Activated T-helper 1 cell treated with anti-CD3 and anti-CD28 coated beads, Interleukin-12 subunit alpha, Interleukin-12 subunit beta, Interleukin-2, Interleukin-4 antibody, amounts not matched to agents 30 ng/mL and 10 ng/mL and 1 ng/mL, durations not matched to agents 14 hours and 24 hours and 36 hours (primary cell): ENCODE data around the gene FASN. TPM values are rescaled to one million over a fixed set of nuclear protein-coding genes. Genes with fewer than 3 reads are reported as not detected.
A peak's percentile ranks its signal among the peaks of the same experiment; 100 is the strongest.

Source experiments
- DNase-seq: peaks from one replicate; pipeline ENCODE4 v3.0.0; 2021; ENCODE audit warnings: low spot score
- H3K27ac Mint-ChIP-seq: one replicate; pipeline ENCODE4 v1.8.0; 2021; ENCODE audit warnings: mild to moderate bottlenecking, mixed read lengths
- H3K27me3 Mint-ChIP-seq: one replicate; pipeline ENCODE4 v1.8.0; 2022; ENCODE audit warnings: mild to moderate bottlenecking, moderate library complexity, mixed read lengths; ENCODE audit not compliant: insufficient read depth
- H3K36me3 Mint-ChIP-seq: one replicate; pipeline ENCODE4 v1.8.0; 2021; ENCODE audit warnings: low read depth, mixed read lengths
- H3K4me1 Mint-ChIP-seq: one replicate; pipeline ENCODE4 v1.8.0; 2021; ENCODE audit warnings: low read depth, mixed read lengths
- H3K4me3 Mint-ChIP-seq: one replicate; pipeline ENCODE4 v1.8.0; 2021; ENCODE audit warnings: mild to moderate bottlenecking, moderate library complexity, mixed read lengths
- H3K9me3 Mint-ChIP-seq: one replicate; pipeline ENCODE4 v1.8.0; 2021; ENCODE audit warnings: mixed read lengths
- intact Hi-C: fragments of 100-400 bp; cut with micrococcal nuclease; formaldehyde crosslinking; loops from one replicate; pipeline ENCODE4 v1.15.1; 2024
- total RNA-seq: library from RNA; stranded (reverse); gene quantifications from 2 replicates; pipeline ENCODE4 v1.2.3, GENCODE V29; 2022

FASN gene
- total RNA-seq, 1 donor from 2014 or later, result 421 TPM

DNA sequence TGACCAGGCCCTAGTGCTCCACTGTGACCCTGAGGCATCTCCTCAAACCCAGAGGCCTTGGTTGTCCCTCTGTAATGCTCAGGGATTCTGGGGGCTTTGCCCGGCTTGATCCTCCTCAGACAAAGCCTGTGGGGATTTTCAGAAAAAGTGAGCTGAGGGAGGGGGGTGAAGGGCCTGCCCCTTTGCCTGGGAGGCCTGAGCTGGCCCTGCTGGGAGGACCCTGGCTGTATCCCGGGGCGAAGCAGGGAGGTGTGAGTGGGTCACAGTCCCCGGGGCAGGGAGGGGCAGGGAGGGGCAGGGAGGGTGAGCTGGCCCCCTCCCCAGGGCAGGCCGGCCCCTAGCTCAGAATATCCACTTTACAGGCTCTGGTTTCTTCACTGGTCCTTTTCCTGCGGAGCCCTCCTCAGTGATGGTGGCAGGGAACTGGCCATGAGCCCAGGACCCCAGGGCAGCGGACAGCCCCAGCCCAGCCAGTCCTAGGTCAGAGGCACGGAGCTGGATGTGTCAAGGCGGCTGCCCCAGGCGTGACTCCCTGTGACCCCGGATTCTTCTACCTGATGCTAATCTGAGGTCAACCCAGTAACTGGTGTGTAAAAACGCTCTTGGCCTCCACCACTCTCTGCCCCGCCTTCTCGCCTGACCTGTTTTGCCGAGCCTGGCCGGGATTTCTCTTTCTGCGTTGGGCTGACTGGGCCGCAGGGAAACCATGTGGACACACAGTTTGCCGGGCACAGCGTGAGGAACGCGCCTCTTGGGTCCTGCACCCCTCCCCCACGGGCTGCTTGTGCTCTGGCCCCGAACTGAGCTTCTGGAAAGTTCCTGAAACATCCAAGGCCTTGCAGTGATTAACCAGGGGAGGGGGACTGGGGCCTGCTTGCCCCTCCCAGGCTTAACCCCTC is 5.8 kb upstream of the FASN start:
- Mint-ChIP-seq H3K4me3 (peak overlapping the region; percentile 11), H3K9me3 (no peaks in the 10 kb centered on the region), H3K27ac (no peak overlapping the region), H3K36me3 (peaks cover 4% of the 10 kb centered on the region), H3K4me1 (peaks cover 11% of the 10 kb centered on the region), H3K27me3 (no peaks in the 10 kb centered on the region)
- intact Hi-C loops, result no loop called here
- no peak for DNase-seq

DNA sequence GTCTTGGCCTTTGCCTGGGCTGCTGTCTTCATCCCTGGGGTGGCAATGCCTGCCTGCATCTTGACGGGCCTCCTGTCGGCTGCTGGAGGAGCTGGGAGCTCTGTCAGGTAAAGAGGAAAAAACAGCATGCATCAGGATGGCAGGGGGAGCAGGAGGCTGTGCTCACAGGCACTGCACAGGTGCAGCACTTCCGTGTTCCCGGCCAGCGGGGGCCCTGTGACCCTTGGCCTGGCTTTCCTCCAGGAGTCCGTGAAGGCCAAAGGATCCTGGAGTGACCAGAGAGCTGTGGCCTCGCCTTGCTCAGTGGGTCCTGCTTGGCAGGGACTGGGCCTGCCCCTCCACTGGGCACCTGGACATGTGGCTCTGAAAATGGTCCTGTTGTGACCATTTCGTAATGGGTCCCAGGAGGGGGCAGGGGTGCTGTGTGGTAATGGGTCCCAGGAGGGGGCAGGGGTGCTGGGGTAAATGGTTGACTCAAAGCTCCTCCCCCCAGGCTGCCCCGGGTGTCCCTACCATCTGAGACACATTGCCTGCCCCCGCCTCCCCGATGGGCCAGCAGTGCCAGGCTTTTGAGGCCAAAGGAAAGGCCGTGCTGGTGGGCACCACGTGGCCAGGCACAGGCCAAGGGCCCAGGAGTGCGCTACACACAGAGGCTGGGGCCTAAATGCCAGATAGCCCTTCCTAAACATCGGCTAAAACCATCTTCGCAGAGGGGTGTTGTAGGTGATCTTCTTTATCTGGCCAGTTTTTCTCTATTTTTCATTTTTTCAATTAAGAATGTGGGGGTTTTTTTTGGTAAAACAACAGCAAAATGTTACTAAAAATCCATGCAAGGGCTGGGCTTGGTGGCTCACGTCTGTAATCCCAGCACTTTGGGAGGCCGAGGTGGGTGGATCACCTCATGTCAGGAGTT is 4.0 kb upstream of the FASN start:
- peak overlapping the region; percentile 44 for H3K27ac Mint-ChIP-seq
- intact Hi-C loops, result no loop called here
- H3K4me3 Mint-ChIP-seq, result no peak overlapping the region
- peaks cover 11% of the 10 kb centered on the region for H3K4me1 Mint-ChIP-seq
- peaks cover 4% of the 10 kb centered on the region for H3K36me3 Mint-ChIP-seq
- DNase-seq, result no peak
- H3K27me3 Mint-ChIP-seq, result no peaks in the 10 kb centered on the region
- H3K9me3 Mint-ChIP-seq, result no peaks in the 10 kb centered on the region

DNA sequence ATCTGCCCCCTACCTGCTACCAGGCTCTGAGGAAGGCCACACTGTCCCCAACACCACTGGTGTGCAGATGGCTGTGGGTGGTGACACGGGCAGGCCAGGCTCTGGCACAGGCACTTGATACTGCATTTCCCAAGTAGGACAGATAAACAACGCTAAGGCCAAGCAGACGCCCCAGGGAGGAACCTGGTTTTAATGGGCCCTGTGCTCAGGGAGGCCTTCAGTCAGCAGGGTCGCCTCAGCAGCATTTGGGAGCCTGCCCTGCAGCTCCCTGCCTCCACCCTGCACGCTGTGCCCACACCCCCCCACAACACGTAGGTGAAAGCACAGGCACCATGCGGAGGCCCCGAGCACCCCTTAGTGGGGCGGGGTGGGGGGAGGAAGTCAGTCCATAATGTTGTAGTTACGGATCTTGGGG is 3.3 kb upstream of the FASN start:
- intact Hi-C loops, result no loop called here
- Mint-ChIP-seq H3K4me1 (peaks cover 5% of the 10 kb centered on the region), H3K4me3 (peak overlapping the region; percentile 47), H3K9me3 (no peaks in the 10 kb centered on the region), H3K36me3 (peaks cover 4% of the 10 kb centered on the region), H3K27ac (peak overlapping the region; percentile 82), H3K27me3 (no peaks in the 10 kb centered on the region)
- no peak for DNase-seq

DNA sequence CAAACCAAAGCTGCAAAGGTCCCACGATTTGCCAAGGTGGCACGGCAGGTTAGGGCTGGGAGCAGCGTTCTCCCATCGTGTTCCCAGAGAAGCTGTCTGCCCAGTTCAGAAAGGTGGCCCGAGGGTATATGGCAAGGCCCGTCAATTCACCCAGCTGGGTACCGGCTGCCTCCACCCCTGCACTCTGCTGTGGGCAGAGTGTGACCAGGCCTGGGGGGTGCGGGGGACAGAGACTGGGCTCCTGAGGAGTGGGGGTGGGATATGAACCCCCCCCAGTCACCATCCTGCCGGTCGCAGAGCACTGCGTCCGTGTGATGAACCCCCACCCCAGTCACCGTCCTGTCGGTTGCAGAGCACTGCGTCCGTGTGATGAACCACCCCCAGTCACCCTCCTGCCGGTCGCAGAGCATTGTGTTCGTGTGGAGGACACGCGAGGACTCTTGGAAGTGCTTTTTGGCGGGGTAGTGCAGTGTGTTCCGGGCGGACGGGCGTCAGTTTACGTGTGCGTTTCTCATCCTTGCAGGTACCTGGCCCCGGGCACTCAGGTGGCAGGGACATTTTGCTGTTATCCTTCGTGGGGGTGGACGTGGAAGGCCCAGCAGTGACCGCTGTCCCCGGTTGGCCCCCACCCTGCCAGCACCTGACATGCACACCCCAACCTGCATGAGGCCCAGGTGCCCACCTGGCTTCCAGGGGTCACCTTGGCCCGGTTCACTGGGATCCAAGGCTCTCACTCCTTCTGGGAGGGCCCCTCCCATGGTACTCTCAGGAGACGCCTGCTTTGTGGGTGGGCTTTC is 2.7 kb upstream of the FASN start:
- H3K36me3 Mint-ChIP-seq, result peaks cover 7% of the 10 kb centered on the region
- H3K4me3 Mint-ChIP-seq, result peak overlapping the region; percentile 86
- no peaks in the 10 kb centered on the region for H3K9me3 Mint-ChIP-seq
- intact Hi-C loops, result no loop called here
- H3K27me3 Mint-ChIP-seq, result no peaks in the 10 kb centered on the region
- no peaks in the 10 kb centered on the region for H3K4me1 Mint-ChIP-seq
- peak overlapping the region; percentile 82 for H3K27ac Mint-ChIP-seq
- no peak for DNase-seq

DNA sequence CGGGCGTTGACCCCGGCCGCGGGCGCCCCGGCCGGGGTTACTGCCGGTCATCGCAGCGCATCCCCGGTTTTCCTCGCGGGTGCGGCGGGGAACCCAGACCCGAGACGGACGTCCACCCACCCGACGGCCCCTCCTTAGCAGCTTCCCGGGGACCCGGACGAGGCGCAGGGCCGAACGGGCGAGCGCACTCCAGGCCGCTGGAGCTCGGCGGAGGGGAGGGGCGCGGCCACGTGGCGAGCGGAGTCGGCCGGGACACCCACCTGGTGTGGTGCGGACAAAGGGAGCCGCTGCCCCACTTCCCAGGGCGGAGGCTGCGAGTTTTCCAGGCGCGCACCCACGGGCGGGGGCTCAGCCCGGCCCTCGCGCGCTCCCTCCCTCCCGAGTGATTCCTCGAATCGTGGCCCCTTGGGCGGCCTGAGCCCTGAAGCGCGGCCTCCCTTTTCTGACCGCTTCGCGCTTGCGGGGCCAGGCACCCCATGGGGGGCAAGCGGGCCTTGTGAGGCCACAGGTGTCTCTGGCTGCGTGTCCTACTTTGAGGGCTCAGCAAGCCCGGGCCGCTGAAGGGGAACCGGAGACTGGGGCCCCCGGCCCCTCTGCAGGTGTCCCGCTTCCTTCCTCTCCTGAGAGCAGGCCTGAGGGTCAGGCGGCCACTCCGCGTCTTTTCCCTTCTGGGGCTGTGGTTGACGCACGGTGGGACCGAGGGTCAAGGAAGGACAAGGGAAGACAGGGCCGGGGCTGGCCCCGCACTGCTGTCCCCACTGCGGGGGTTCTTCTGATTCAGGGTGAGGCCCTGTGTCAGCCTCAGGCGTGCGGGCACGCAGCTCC is 1.1 kb upstream of the FASN start:
- Mint-ChIP-seq H3K36me3 (peaks cover 7% of the 10 kb centered on the region), H3K27ac (peak overlapping the region; percentile 85), H3K4me1 (no peaks in the 10 kb centered on the region), H3K4me3 (peak overlapping the region; percentile 86), H3K27me3 (no peaks in the 10 kb centered on the region), H3K9me3 (no peaks in the 10 kb centered on the region)
- DNase-seq, result no peak
- intact Hi-C loops, result loop anchor here (1.0 to 5.0 kb wide), 8 partner anchors 7 to 266 kb away; partner anchors contain the start of genes ALYREF, ANAPC11, DCXR and GPS1

DNA sequence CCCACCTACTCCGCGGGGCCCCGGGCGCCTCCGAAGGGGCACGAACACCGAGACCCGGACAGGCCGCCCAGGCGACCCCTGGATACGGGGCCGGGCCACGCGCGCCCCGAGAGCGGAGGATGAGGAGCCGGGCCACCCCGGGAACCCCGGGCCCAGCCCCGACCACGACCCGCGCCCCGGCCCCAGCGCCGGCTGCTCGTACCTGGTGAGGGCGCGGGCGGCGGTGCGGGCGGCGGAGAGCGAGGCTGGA is 192 bp downstream of the FASN start:
- no peaks in the 10 kb centered on the region for H3K9me3 Mint-ChIP-seq
- no peaks in the 10 kb centered on the region for H3K4me1 Mint-ChIP-seq
- intact Hi-C loops, result loop anchor here (1.0 to 5.0 kb wide), 8 partner anchors 8 to 265 kb away; partner anchors contain the start of genes ALYREF, ANAPC11, DCXR and GPS1
- peak overlapping the region; percentile 55 for H3K27ac Mint-ChIP-seq
- peaks cover 13% of the 10 kb centered on the region for H3K36me3 Mint-ChIP-seq
- DNase-seq, result no peak
- H3K4me3 Mint-ChIP-seq, result peak overlapping the region; percentile 66
- H3K27me3 Mint-ChIP-seq, result no peaks in the 10 kb centered on the region

DNA sequence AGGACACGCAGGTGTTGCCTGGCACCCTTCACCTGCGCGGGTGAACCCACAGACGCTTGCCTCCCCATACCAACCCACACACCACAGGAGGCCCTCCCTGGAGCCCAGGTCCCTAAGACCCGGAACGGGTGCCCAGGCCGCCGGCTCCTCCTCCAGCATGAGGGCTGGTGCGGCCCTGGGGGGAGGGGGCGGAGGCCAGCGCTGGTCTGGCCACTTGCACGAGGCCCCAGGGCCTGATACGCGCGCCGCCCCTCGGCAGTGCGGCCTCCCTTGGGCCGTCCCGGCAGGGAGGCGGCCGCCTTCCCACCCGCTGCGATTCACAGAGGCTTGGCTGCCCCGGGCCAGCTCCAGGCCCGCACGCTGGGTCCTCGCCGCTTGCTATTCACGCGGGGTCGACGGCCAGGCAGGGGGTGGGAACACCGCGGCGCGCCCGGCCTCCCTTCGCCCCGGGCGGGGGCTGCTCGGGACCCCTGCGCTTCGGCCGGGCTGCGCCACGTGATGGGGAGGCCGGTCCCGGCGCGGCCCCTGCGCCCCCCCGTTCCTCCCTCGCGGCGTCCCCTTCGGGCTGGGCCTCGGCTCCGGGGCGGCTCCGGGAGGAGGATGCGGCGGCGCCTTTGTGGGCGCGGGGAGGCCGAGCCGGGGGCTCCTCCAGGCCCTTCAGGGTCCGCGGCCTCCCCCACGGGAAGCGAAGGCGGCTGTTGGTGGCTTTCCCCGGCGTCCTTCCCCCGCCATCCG is 685 bp downstream of the FASN start:
- Mint-ChIP-seq H3K4me1 (no peaks in the 10 kb centered on the region), H3K9me3 (no peaks in the 10 kb centered on the region), H3K27ac (peak overlapping the region; percentile 72), H3K27me3 (no peaks in the 10 kb centered on the region), H3K4me3 (peak overlapping the region; percentile 82), H3K36me3 (peaks cover 11% of the 10 kb centered on the region)
- intact Hi-C loops, result loop anchor here (5.0 kb wide), 1 partner anchor 45 kb away; the partner anchor contains the start of genes GPS1 and RFNG
- DNase-seq, result peak; percentile 24

DNA sequence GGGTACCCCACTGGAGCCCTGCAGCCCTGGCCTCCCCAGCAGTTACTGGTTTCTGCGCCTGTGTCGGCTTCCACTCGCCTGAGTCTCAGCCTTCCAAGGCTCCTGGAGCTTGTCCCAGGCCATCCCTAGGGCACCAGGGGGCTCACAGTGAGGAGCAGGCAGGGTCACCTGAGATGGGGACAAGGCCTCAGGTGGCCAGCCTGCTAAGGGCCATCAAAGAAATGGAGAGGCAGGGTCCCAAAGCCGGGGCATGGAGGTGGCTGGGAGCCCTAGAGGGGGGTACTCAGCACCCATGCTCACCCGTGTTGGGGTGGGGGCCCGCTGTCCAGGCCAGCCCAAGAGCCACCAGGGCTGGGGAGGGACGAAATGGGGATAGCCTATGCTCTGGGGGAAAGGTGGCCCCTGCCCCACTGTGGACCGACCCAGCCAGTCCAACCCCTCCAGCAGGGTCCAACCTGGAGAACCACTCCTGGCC is 1.3 kb downstream of the FASN start:
- Mint-ChIP-seq H3K4me1 (no peaks in the 10 kb centered on the region), H3K9me3 (no peaks in the 10 kb centered on the region), H3K27ac (peak overlapping the region; percentile 72), H3K36me3 (peaks cover 11% of the 10 kb centered on the region), H3K27me3 (no peaks in the 10 kb centered on the region), H3K4me3 (peak overlapping the region; percentile 82)
- no peak for DNase-seq
- intact Hi-C loops, result loop anchor here (1.0 to 5.0 kb wide), 2 partner anchors 44 to 168 kb away; partner anchors contain the start of genes GPS1 and RFNG

DNA sequence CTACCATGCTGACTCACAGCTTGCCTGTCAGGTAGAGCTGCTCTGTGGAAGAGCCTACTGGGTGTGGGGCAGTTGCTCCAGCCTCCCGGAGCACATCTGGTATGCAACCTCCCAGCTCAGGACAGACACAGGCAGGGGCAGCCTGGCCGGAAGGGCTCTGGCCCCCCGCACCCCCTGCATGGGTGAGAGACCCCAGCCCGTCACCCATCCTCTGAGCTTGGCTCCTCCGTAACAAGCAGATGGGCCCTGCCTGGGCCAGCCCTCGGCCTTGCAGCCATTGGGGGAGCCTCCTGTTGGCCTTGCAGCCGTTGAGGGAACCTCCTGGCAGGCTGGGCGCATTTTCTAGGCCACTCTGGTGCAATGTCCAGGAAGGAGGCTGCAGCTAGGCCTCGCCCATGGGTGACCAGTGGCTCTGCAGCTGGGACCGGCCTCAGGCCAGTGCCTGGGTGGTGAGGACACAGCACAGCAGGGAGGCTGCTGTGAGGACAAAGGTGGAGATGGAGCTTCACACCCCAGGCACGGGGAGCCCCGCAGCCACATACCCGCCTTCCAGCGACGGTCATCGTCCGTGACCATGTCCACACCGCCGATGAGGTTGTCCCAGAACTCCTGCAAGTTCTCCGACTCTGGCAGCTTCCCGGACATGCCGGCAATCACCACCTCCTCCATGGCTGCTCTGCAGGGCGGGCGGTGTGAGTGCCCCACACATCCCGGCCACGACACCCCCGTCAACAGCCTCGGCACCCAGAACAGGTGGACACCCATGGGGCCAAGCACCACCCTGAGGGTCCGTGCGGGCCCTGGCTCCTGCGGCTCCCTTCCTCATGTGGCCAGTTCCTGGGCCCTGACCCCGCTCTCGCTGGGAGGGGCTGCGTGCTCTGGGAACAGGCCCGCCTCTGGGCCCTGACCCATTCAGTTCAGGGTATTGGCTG is 2.0 kb downstream of the FASN start:
- Mint-ChIP-seq H3K36me3 (peaks cover 11% of the 10 kb centered on the region), H3K4me1 (no peaks in the 10 kb centered on the region), H3K4me3 (peak overlapping the region; percentile 82), H3K9me3 (no peaks in the 10 kb centered on the region), H3K27ac (peak overlapping the region; percentile 72), H3K27me3 (no peaks in the 10 kb centered on the region)
- intact Hi-C loops, result loop anchor here (1.0 to 5.0 kb wide), 2 partner anchors 44 to 168 kb away; partner anchors contain the start of genes GPS1 and RFNG
- DNase-seq, result no peak

DNA sequence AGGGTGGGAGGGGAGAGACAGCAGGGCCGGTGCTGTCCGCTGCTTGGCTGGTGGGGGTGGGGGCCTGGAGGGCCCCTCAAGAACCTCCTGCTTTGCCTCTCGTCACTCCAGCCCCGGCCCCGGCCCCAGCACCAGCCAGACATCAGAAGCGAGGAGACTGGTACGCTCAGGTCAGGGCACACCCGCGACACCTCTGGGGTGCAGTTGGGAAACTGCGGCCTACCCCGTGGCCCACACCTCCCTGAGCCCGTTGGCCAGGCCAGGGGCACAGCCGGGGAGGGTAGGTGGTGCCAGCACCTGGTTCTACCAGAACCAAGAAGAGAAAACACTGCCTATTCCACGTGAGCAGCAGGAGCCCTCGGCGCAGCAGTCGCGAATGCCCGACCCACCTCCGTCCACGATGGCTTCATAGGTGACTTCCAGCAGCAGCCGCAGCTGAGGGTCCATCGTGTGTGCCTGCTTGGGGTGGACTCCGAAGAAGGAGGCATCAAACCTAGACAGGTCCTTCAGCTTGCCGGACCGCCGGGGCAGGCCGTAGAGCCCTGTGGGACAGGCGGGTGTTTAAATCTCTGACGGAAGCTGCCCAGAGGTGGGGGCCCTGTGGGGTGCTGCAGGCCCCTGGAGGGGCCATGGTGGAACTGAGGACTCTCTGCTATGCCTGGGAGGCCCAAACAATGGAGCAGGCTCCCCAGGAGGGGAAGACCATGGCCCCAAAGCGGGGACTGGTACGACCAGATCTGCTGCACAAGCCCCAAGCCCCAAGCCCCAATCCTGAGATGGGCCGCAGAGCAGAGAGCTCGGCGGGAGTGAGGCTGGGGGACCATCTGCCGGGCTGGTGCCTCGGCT is 2.9 kb downstream of the FASN start:
- H3K4me3 Mint-ChIP-seq, result peak overlapping the region; percentile 81
- no peak for DNase-seq
- no peaks in the 10 kb centered on the region for H3K9me3 Mint-ChIP-seq
- H3K27ac Mint-ChIP-seq, result no peak overlapping the region
- H3K36me3 Mint-ChIP-seq, result peaks cover 11% of the 10 kb centered on the region
- H3K4me1 Mint-ChIP-seq, result no peaks in the 10 kb centered on the region
- intact Hi-C loops, result loop anchor here (5.0 kb wide), 1 partner anchor 43 kb away; the partner anchor contains the start of genes GPS1 and RFNG
- no peaks in the 10 kb centered on the region for H3K27me3 Mint-ChIP-seq
